Loucy (cell line): ENCODE results near the gene RPUSD1.

Experiments used
- H2AFZ ChIP-seq: fragments of 200-600 bp; sonication (generic); 2 replicates; pipeline ENCODE4 v1.6.0; 2016; ENCODE audit warnings: antibody characterized with exemption, mild to moderate bottlenecking, low read length, moderate library complexity
- H3F3A ChIP-seq: fragments of 200-600 bp; 2 replicates; pipeline ENCODE4 v1.6.0; 2016; ENCODE audit warnings: antibody characterized with exemption, low read depth, mild to moderate bottlenecking
- H3K27me3 ChIP-seq: fragments of 200-600 bp; sonication (generic); 2 replicates; pipeline ENCODE4 v1.6.1; 2014; ENCODE audit warnings: low read length, mild to moderate bottlenecking; ENCODE audit not compliant: insufficient read depth, poor library complexity, severe bottlenecking
- H3K36me3 ChIP-seq: fragments of 200-600 bp; sonication (generic); 2 replicates; pipeline ENCODE4 v1.6.1; 2016; ENCODE audit warnings: low read length; ENCODE audit not compliant: insufficient read depth
- H3K4me1 ChIP-seq: fragments of 200-600 bp; sonication (generic); 2 replicates; pipeline ENCODE4 v1.5.1; 2014; ENCODE audit warnings: low read length, mild to moderate bottlenecking; ENCODE audit not compliant: insufficient read depth, poor library complexity, severe bottlenecking
- H3K4me2 ChIP-seq: fragments of 200-600 bp; sonication (generic); 2 replicates; pipeline ENCODE4 v1.6.0; 2014; ENCODE audit warnings: antibody characterized with exemption, low read length, low read depth, mild to moderate bottlenecking; ENCODE audit not compliant: poor library complexity, severe bottlenecking
- H3K4me3 ChIP-seq: fragments of 200-600 bp; sonication (generic); 2 replicates; pipeline ENCODE4 v1.5.1; 2014; ENCODE audit warnings: low read length, mild to moderate bottlenecking, mixed read lengths; ENCODE audit not compliant: poor library complexity, severe bottlenecking
- H3K79me2 ChIP-seq: fragments of 200-600 bp; sonication (generic); 2 replicates; pipeline ENCODE4 v1.6.1; 2014; ENCODE audit warnings: low read length; ENCODE audit not compliant: insufficient read depth
- H3K9ac ChIP-seq: fragments of 200-600 bp; sonication (generic); 2 replicates; pipeline ENCODE4 v1.6.0; 2014; ENCODE audit warnings: mild to moderate bottlenecking, low read depth, low read length, moderate library complexity; ENCODE audit not compliant: poor library complexity, severe bottlenecking
- H3K9me2 ChIP-seq: fragments of 200-600 bp; sonication (generic); replicated peaks from 2 replicates; pipeline ENCODE4 v1.6.1; 2016; ENCODE audit warnings: low read depth, low read length, mixed read lengths
- H3K9me3 ChIP-seq: fragments of 200-600 bp; sonication (generic); 2 replicates; pipeline ENCODE4 v1.6.1; 2014; ENCODE audit warnings: mild to moderate bottlenecking, antibody characterized with exemption, low read length, low read depth; ENCODE audit not compliant: insufficient read depth
- H4K20me1 ChIP-seq: fragments of 200-600 bp; sonication (generic); 2 replicates; pipeline ENCODE4 v1.6.0; 2014; ENCODE audit warnings: antibody characterized with exemption, low read length, mild to moderate bottlenecking; ENCODE audit not compliant: insufficient read depth, poor library complexity, severe bottlenecking
- CTCF ChIP-seq: fragments of 200-600 bp; sonication (generic); conservative IDR thresholded peaks from 2 replicates; pipeline ENCODE4 v1.5.1; 2014; ENCODE audit warnings: mild to moderate bottlenecking, antibody characterized with exemption, low read length
- EZH2phosphoT487 ChIP-seq: fragments of 200-600 bp; IDR thresholded peaks from 2 replicates; pipeline ENCODE4 v1.6.1; 2018; ENCODE audit warnings: antibody characterized with exemption, mild to moderate bottlenecking, moderate library complexity, borderline replicate concordance

Gene RPUSD1

GRCh38 chr16:763369-764183, 24.6 kb downstream of the RPUSD1 start:
- no peaks in the 10 kb centered on the region for H4K20me1 ChIP-seq
- H3K9me3 ChIP-seq: no peaks in the 10 kb centered on the region
- no peak overlapping the region for H3K4me2 ChIP-seq
- no peaks in the 10 kb centered on the region for H3K4me1 ChIP-seq
- no peaks in the 10 kb centered on the region for H3K27me3 ChIP-seq
- TF ChIP-seq EZH2phosphoT487: no peak
- TF ChIP-seq CTCF: no peak
- H2AFZ ChIP-seq: no peak overlapping the region
- H3K36me3 ChIP-seq: no peaks in the 10 kb centered on the region
- no peaks in the 10 kb centered on the region for H3F3A ChIP-seq
- no peak overlapping the region for H3K4me3 ChIP-seq
- no peaks in the 10 kb centered on the region for H3K79me2 ChIP-seq
- H3K9ac ChIP-seq: no peak overlapping the region
- H3K9me2 ChIP-seq: no peaks in the 10 kb centered on the region

- Histone ChIP-seq H3K9me3 (no peaks in the 10 kb centered on the region), H3K36me3 (no peaks in the 10 kb centered on the region), H3K79me2 (no peaks in the 10 kb centered on the region), H3K9ac (no peak overlapping the region), H3K9me2 (no peaks in the 10 kb centered on the region), H3F3A (no peaks in the 10 kb centered on the region), H2AFZ (no peak overlapping the region), H3K4me3 (no peak overlapping the region), H3K4me1 (no peaks in the 10 kb centered on the region), H3K4me2 (no peak overlapping the region), H3K27me3 (no peaks in the 10 kb centered on the region), H4K20me1 (no peaks in the 10 kb centered on the region)
- TF ChIP-seq CTCF (no peak), EZH2phosphoT487 (no peak)
Observed at GRCh38 chr16:762595-763268, 25.4 kb downstream of the RPUSD1 start.

GRCh38 chr16:761625-762513, 26.3 kb downstream of the RPUSD1 start:
- H3K9me3 ChIP-seq: no peaks in the 10 kb centered on the region
- H2AFZ ChIP-seq: no peak overlapping the region
- no peaks in the 10 kb centered on the region for H3K9me2 ChIP-seq
- H3K9ac ChIP-seq: no peak overlapping the region
- no peaks in the 10 kb centered on the region for H3K4me1 ChIP-seq
- no peaks in the 10 kb centered on the region for H4K20me1 ChIP-seq
- TF ChIP-seq CTCF: no peak
- no peak for TF ChIP-seq EZH2phosphoT487
- no peak overlapping the region for H3K4me2 ChIP-seq
- no peaks in the 10 kb centered on the region for H3K79me2 ChIP-seq
- no peak overlapping the region for H3K4me3 ChIP-seq
- H3K27me3 ChIP-seq: no peaks in the 10 kb centered on the region
- H3K36me3 ChIP-seq: no peaks in the 10 kb centered on the region
- H3F3A ChIP-seq: no peaks in the 10 kb centered on the region
